GM21825 (cell line): ENCODE measurements around the gene PTTG2.
"Not testable (repeated sequence)": the region's sequence is repeated elsewhere in the genome, so short reads cannot be mapped to it uniquely, and the experiment has no call there.

Experiments
- ATAC-seq: cut with Tn5 transposase; IDR thresholded peaks from one replicate; pipeline ENCODE4 v1.9.1; 2021; ENCODE audit warnings: mild to moderate bottlenecking, moderate library complexity; ENCODE audit not compliant: unreplicated experiment

The PTTG2 gene

GRCh38 chr4:37953620-37954293, 6.4 kb upstream of the PTTG2 start:
- no peak for ATAC-seq

GRCh38 chr4:37956941-37957340, 3.3 kb upstream of the PTTG2 start:
- ATAC-seq, result no peak

GRCh38 chr4:37958932-37959331, 1.3 kb upstream of the PTTG2 start:
- no peak for ATAC-seq

GRCh38 chr4:37960679-37961450, 667 bp downstream of the PTTG2 start:
- no peak for ATAC-seq

GRCh38 chr4:37964734-37965457, 4.7 kb downstream of the PTTG2 start:
- ATAC-seq, result peak; percentile 79

- no peak for ATAC-seq
Measured at GRCh38 chr4:37966044-37966443, 5.8 kb downstream of the PTTG2 start.

- no peak for ATAC-seq
Measured at GRCh38 chr4:37967736-37968135, 7.5 kb downstream of the PTTG2 start.

GRCh38 chr4:37968747-37969146, 8.5 kb downstream of the PTTG2 start:
- no peak for ATAC-seq

GRCh38 chr4:37970702-37971101, 10.5 kb downstream of the PTTG2 start:
- ATAC-seq, result no peak

- ATAC-seq, result no peak
Measured at GRCh38 chr4:37971202-37971601, 11.0 kb downstream of the PTTG2 start.

- no peak for ATAC-seq
Measured at GRCh38 chr4:37973441-37973840, 13.2 kb downstream of the PTTG2 start.

- not testable (repeated sequence) for ATAC-seq
Measured at GRCh38 chr4:37975321-37975822, 15.2 kb downstream of the PTTG2 start.

GRCh38 chr4:37976507-37976906, 16.3 kb downstream of the PTTG2 start:
- no peak for ATAC-seq

GRCh38 chr4:37976991-37977470, 16.8 kb downstream of the PTTG2 start:
- ATAC-seq, result peak; percentile 83

GRCh38 chr4:37977471-37978247, 17.5 kb downstream of the PTTG2 start:
- peak; percentile 63 for ATAC-seq

- ATAC-seq, result peak; percentile 24
Measured at GRCh38 chr4:37978248-37978924, 18.2 kb downstream of the PTTG2 start.

GRCh38 chr4:37980246-37980645, 20.0 kb downstream of the PTTG2 start:
- no peak for ATAC-seq

- no peak for ATAC-seq
Measured at GRCh38 chr4:37981425-37981824, 21.2 kb downstream of the PTTG2 start.

GRCh38 chr4:37981844-37982720, 21.9 kb downstream of the PTTG2 start:
- no peak for ATAC-seq
